HUES48 (cell line): ENCODE results near the gene MT1X.

Source experiments
- H3K27ac ChIP-seq: one replicate; pipeline ENCODE4 v1.7.0; 2013; ENCODE audit warnings: low read depth, low read length, inconsistent platforms
- H3K27me3 ChIP-seq: 2 replicates; pipeline ENCODE4 v1.6.1; 2013; ENCODE audit warnings: mild to moderate bottlenecking, low read length; ENCODE audit not compliant: control insufficient read depth, insufficient read depth
- H3K36me3 ChIP-seq: 2 replicates; pipeline ENCODE4 v1.6.1; 2013; ENCODE audit warnings: low read length; ENCODE audit not compliant: control insufficient read depth, insufficient read depth
- H3K4me1 ChIP-seq: 2 replicates; pipeline ENCODE4 v1.6.1; 2013; ENCODE audit warnings: mild to moderate bottlenecking, low read length; ENCODE audit not compliant: control insufficient read depth, insufficient read depth
- H3K4me3 ChIP-seq: 2 replicates; pipeline ENCODE4 v1.5.1; 2013; ENCODE audit warnings: mild to moderate bottlenecking, low read depth, low read length
- H3K9ac ChIP-seq: 2 replicates; pipeline ENCODE4 v1.6.1; 2013; ENCODE audit warnings: mild to moderate bottlenecking, low read depth, low read length, moderate library complexity
- H3K9me3 ChIP-seq: 2 replicates; pipeline ENCODE4 v1.6.1; 2013; ENCODE audit warnings: low read length; ENCODE audit not compliant: control insufficient read depth, insufficient read depth

MT1X gene

GRCh38 chr16:56683424-56684172, 1.3 kb downstream of the MT1X start:
- Histone ChIP-seq H3K27me3 (peaks cover 52% of the 10 kb centered on the region), H3K9ac (no peak overlapping the region), H3K9me3 (no peaks in the 10 kb centered on the region), H3K4me1 (peaks cover 15% of the 10 kb centered on the region), H3K27ac (no peak overlapping the region), H3K4me3 (peak overlapping the region; percentile 81), H3K36me3 (no peaks in the 10 kb centered on the region)

GRCh38 chr16:56684256-56684925, 2.1 kb downstream of the MT1X start:
- Histone ChIP-seq H3K27me3 (peaks cover 45% of the 10 kb centered on the region), H3K9ac (no peak overlapping the region), H3K9me3 (no peaks in the 10 kb centered on the region), H3K4me1 (peaks cover 15% of the 10 kb centered on the region), H3K36me3 (no peaks in the 10 kb centered on the region), H3K27ac (no peak overlapping the region), H3K4me3 (no peak overlapping the region)

- Histone ChIP-seq H3K36me3 (no peaks in the 10 kb centered on the region), H3K27me3 (peaks cover 38% of the 10 kb centered on the region), H3K27ac (no peak overlapping the region), H3K9ac (no peak overlapping the region), H3K9me3 (no peaks in the 10 kb centered on the region), H3K4me1 (peaks cover 15% of the 10 kb centered on the region), H3K4me3 (no peak overlapping the region)
Measured at GRCh38 chr16:56684926-56685590, 2.8 kb downstream of the MT1X start.

GRCh38 chr16:56686758-56687157, 4.5 kb downstream of the MT1X start:
- Histone ChIP-seq H3K36me3 (no peaks in the 10 kb centered on the region), H3K4me3 (no peak overlapping the region), H3K27me3 (peaks cover 21% of the 10 kb centered on the region), H3K9ac (no peak overlapping the region), H3K4me1 (peaks cover 12% of the 10 kb centered on the region), H3K9me3 (no peaks in the 10 kb centered on the region), H3K27ac (no peak overlapping the region)

- H3K27me3 ChIP-seq = peaks cover 1% of the 10 kb centered on the region
- H3K27ac ChIP-seq = no peak overlapping the region
Measured at GRCh38 chr16:56688762-56689161, 6.5 kb downstream of the MT1X start.

GRCh38 chr16:56689171-56689570, 6.9 kb downstream of the MT1X start:
- Histone ChIP-seq H3K27me3 (no peaks in the 10 kb centered on the region; the same call in 1 of the 2 replicates), H3K27ac (no peak overlapping the region), H3K36me3 (no peaks in the 10 kb centered on the region), H3K9me3 (no peaks in the 10 kb centered on the region), H3K4me1 (no peaks in the 10 kb centered on the region), H3K9ac (no peak overlapping the region), H3K4me3 (no peak overlapping the region)

More at GRCh38 chr16:56688762-56689161, 6.5 kb downstream of the MT1X start:
- Histone ChIP-seq H3K4me1 (no peaks in the 10 kb centered on the region), H3K9ac (no peak overlapping the region), H3K36me3 (no peaks in the 10 kb centered on the region), H3K9me3 (no peaks in the 10 kb centered on the region), H3K4me3 (no peak overlapping the region)

- H3K27me3 ChIP-seq = no peaks in the 10 kb centered on the region
- no peaks in the 10 kb centered on the region for H3K36me3 ChIP-seq
- no peak overlapping the region for H3K9ac ChIP-seq
- H3K4me3 ChIP-seq = no peak overlapping the region
- no peaks in the 10 kb centered on the region for H3K4me1 ChIP-seq
- H3K27ac ChIP-seq = no peak overlapping the region
- no peaks in the 10 kb centered on the region for H3K9me3 ChIP-seq
Measured at GRCh38 chr16:56690420-56691122, 8.3 kb downstream of the MT1X start.

GRCh38 chr16:56691885-56692284, 9.6 kb downstream of the MT1X start:
- Histone ChIP-seq H3K4me1 (no peaks in the 10 kb centered on the region), H3K36me3 (no peaks in the 10 kb centered on the region), H3K4me3 (no peak overlapping the region), H3K27me3 (no peaks in the 10 kb centered on the region), H3K27ac (no peak overlapping the region), H3K9ac (no peak overlapping the region), H3K9me3 (no peaks in the 10 kb centered on the region)

- H3K36me3 ChIP-seq = no peaks in the 10 kb centered on the region
- H3K27me3 ChIP-seq = no peaks in the 10 kb centered on the region
- no peak overlapping the region for H3K4me3 ChIP-seq
- H3K4me1 ChIP-seq = no peaks in the 10 kb centered on the region
- H3K9me3 ChIP-seq = no peaks in the 10 kb centered on the region
- no peak overlapping the region for H3K9ac ChIP-seq
- H3K27ac ChIP-seq = no peak overlapping the region
Measured at GRCh38 chr16:56695246-56695645, 13.0 kb downstream of the MT1X start.

- H3K4me1 ChIP-seq = peaks cover 8% of the 10 kb centered on the region
- no peak overlapping the region for H3K27ac ChIP-seq
- H3K9ac ChIP-seq = no peak overlapping the region
- H3K27me3 ChIP-seq = no peaks in the 10 kb centered on the region
- no peaks in the 10 kb centered on the region for H3K9me3 ChIP-seq
- no peak overlapping the region for H3K4me3 ChIP-seq
- H3K36me3 ChIP-seq = no peaks in the 10 kb centered on the region
Measured at GRCh38 chr16:56697456-56698155, 15.3 kb downstream of the MT1X start.
